Activated naive CD4-positive, alpha-beta T cell treated with Interleukin-2 at 50 U/mL for 16 hours (primary cell): ENCODE measurements around the gene EML1.
A peak's percentile ranks its signal among the peaks of the same experiment; 100 is the strongest.

ENCODE experiments used
- DNase-seq: peaks from one replicate; pipeline ENCODE4 v3.0.0-alpha.2; 2020

The EML1 gene

DNA sequence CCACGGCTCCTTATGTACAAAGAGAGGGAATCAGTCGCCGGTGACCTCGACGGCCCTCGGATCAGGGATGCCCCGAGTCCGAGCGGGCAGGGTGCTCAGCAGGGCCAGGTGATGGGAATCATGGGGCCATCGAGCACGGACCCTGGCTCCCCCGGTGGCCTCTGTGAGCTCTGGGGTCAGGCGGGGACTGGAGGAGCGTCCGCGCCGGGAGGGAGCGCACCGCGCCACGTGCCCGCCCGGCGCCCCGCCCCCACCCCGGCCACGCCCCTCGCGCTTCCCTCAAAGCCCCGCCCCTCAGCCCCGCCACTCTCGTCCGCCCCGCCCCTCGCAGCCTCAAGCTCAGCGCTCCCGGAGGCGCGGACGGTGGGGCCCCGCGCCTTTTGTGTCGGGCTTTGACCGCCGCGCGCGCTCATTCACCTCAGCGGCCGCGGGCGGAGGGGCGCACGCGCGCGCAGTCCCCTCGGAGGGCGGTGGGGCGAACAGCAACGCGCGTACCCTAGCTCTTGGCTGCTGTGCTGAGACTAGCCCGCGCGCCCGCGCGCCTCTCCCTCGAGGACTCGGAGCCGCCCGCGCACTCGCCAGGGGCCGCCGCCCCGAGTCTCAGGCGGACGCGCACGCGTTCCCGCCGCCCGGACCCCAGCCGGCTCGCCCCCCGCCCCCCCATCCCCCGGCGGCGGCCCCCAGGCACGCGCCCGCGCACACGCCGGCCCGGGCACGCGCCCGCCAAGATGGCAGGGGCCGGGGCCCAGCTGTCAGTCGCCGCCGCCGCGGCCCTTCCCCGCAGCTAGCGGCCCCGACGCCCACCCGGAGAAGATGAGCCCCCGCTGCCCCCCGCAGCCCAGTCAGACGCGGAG lies 178.1 kb downstream of the EML1 start:
- peak; percentile 80 for DNase-seq

GRCh38 chr14:99971941-99972747 lies 178.9 kb downstream of the EML1 start:
- peak; percentile 13 for DNase-seq

GRCh38 chr14:99972748-99973466 lies 179.7 kb downstream of the EML1 start:
- no peak for DNase-seq

GRCh38 chr14:99975190-99975589 lies 182.0 kb downstream of the EML1 start:
- no peak for DNase-seq

GRCh38 chr14:99976021-99976420 lies 182.8 kb downstream of the EML1 start:
- DNase-seq: no peak

GRCh38 chr14:99976681-99977080 lies 183.5 kb downstream of the EML1 start:
- DNase-seq: no peak

GRCh38 chr14:99980299-99980698 lies 187.1 kb downstream of the EML1 start:
- DNase-seq: no peak

GRCh38 chr14:99981806-99982205 lies 188.6 kb downstream of the EML1 start:
- no peak for DNase-seq

DNA sequence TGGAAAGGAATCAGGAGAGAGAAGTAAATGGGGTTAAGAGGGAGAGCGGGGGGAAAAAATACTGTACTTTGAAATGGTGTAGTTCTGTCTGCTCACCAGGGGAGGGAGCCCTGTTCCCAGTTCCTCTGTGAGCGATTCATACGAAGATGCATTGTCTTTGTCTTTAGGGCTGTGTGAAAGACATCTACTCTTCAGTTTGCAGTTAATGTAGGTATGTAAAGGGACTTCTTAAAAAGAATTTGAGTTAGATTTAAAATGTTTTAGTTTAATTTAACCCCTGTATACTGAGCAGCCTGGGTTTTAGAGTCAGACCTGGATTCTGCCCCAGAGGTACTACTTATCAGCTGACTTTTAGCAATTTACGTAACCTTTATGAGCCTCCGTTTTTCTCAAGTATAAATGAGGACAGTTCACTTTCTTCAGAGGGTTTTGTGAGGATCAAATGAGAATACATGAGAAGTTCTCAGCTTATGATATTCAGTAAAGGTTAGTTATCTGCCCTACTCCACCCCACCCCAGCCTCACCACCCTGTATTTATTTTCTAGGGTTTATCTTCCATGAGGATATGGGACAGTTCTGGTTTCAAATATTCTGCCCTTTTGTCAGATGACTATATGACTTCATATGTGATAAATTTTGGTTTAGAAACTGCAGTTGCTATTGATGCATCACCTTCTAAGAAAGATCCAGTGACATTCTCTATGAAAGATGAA lies 189.5 kb downstream of the EML1 start:
- peak; percentile 63 for DNase-seq

GRCh38 chr14:99983251-99984015 lies 190.2 kb downstream of the EML1 start:
- DNase-seq: no peak

DNA sequence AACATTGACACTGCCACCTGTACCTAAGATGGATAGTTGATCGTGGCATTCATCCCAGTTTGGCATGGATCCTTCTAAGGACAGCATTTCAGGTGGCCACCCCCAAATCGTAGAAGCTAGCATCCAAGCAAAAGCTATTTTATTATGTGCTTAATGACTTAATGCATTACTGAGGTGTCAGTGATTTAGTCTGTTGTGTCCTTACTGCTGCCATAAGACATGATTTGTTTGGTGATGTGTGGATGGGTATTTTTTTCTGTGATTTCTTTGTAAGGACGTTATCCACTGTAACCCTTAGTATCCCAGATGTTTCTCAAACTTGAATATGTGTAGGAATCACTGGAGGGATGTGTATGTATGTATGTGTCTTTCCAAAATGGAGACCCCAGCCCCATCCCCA lies 190.8 kb downstream of the EML1 start:
- DNase-seq: no peak

GRCh38 chr14:99986396-99986795 lies 193.2 kb downstream of the EML1 start:
- DNase-seq: no peak

DNA sequence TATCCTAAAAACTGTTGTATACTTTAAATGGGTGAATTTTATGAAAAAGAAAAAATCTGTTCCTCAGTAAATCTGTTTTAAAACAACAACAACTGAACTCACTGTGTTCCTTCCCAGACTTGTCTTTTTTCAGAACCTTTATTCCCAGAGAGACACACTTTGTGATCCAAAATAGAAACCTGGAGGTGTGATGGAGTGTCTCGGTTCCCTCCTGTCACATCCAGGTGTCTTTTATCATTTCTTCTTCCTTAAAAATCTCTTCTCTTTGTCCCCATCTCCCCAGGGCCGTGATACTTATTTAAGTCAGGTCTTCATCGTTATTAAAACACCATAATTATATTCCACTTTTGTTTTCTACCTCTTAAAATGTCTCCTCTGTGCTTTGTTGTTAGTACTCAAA lies 195.8 kb downstream of the EML1 start:
- DNase-seq: no peak

- no peak for DNase-seq
These were observed 197.3 kb downstream of the EML1 start for GRCh38 chr14:99990268-99991170.

GRCh38 chr14:99991331-99991730 lies 198.1 kb downstream of the EML1 start:
- DNase-seq: no peak
